DND-41 (cell line): ENCODE measurements around the gene GGCT.

Experiments used
- ATAC-seq: fragments of 200-7000 bp; cut with Tn5 transposase; 3 replicates; pipeline ENCODE4 v1.9.1; 2021; ENCODE audit warnings: low read depth; ENCODE audit not compliant: insufficient read depth
- DNase-seq: peaks from one replicate; pipeline ENCODE4 v3.0.0-alpha.2; 2020
- H2AFZ ChIP-seq: 2 replicates; pipeline ENCODE4 v1.6.0; 2012; ENCODE audit warnings: low read depth, low read length
- H3K27ac ChIP-seq: 2 replicates; pipeline ENCODE4 v1.5.1; 2012; ENCODE audit warnings: low read length, inconsistent platforms
- H3K27me3 ChIP-seq: fragments of 200-600 bp; sonication (generic); 2 replicates; pipeline ENCODE4 v1.6.0; 2012; ENCODE audit warnings: low read length, mild to moderate bottlenecking, inconsistent platforms; ENCODE audit not compliant: insufficient read depth, poor library complexity
- H3K36me3 ChIP-seq: 2 replicates; pipeline ENCODE4 v1.5.1; 2012; ENCODE audit warnings: low read length, inconsistent platforms; ENCODE audit not compliant: insufficient read depth
- H3K4me1 ChIP-seq: 2 replicates; pipeline ENCODE4 v1.5.1; 2012; ENCODE audit warnings: mild to moderate bottlenecking, low read length; ENCODE audit not compliant: insufficient read depth
- H3K4me2 ChIP-seq: 2 replicates; pipeline ENCODE4 v1.6.0; 2012; ENCODE audit warnings: mild to moderate bottlenecking, moderate library complexity, low read length, inconsistent platforms; ENCODE audit not compliant: insufficient read depth
- H3K4me3 ChIP-seq, 2 experiments: fragments of 200-600 bp in 1 of 2; shearing (Covaris generic) in 1 of 2; 2 replicates each; pipeline ENCODE4 v1.5.1; 2012 to 2016; ENCODE audit warnings: inconsistent platforms in 2 of 2, low read length in 2 of 2, mild to moderate bottlenecking in 2 of 2, low read depth in 1 of 2, moderate library complexity in 1 of 2
- H3K79me2 ChIP-seq: 2 replicates; pipeline ENCODE4 v1.6.0; 2012; ENCODE audit warnings: low read length, inconsistent platforms; ENCODE audit not compliant: insufficient read depth
- H3K9ac ChIP-seq: 2 replicates; pipeline ENCODE4 v1.6.0; 2012; ENCODE audit warnings: low read depth, mild to moderate bottlenecking, inconsistent platforms, low read length, moderate library complexity
- H3K9me3 ChIP-seq: 2 replicates; pipeline ENCODE4 v1.5.1; 2012; ENCODE audit warnings: low read length, moderate library complexity, mild to moderate bottlenecking, inconsistent platforms; ENCODE audit not compliant: insufficient read depth, severe bottlenecking
- H4K20me1 ChIP-seq: 2 replicates; pipeline ENCODE4 v1.6.0; 2012; ENCODE audit warnings: low read length; ENCODE audit not compliant: insufficient read depth
- EZH2 ChIP-seq: IDR thresholded peaks from 3 replicates; pipeline ENCODE4 v1.6.1; 2012; ENCODE audit warnings: borderline replicate concordance, low read depth, mild to moderate bottlenecking, moderate library complexity, low read length, inconsistent platforms; ENCODE audit not compliant: severe bottlenecking
- TF ChIP-seq, protein P1 (sequence below): IDR thresholded peaks from 2 replicates; pipeline ENCODE4 v1.5.1; 2012; ENCODE audit warnings: borderline replicate concordance, low read length, moderate library complexity, mild to moderate bottlenecking; ENCODE audit not compliant: poor library complexity, severe bottlenecking; ENCODE audit errors: extremely low read depth

The GGCT gene

GRCh38 chr7:30464231-30464671, 40.4 kb downstream of the GGCT start:
- Histone ChIP-seq H4K20me1 (peaks cover 16% of the 10 kb centered on the region), H3K4me1 (no peaks in the 10 kb centered on the region)
- ATAC-seq, result no peak

DNA sequence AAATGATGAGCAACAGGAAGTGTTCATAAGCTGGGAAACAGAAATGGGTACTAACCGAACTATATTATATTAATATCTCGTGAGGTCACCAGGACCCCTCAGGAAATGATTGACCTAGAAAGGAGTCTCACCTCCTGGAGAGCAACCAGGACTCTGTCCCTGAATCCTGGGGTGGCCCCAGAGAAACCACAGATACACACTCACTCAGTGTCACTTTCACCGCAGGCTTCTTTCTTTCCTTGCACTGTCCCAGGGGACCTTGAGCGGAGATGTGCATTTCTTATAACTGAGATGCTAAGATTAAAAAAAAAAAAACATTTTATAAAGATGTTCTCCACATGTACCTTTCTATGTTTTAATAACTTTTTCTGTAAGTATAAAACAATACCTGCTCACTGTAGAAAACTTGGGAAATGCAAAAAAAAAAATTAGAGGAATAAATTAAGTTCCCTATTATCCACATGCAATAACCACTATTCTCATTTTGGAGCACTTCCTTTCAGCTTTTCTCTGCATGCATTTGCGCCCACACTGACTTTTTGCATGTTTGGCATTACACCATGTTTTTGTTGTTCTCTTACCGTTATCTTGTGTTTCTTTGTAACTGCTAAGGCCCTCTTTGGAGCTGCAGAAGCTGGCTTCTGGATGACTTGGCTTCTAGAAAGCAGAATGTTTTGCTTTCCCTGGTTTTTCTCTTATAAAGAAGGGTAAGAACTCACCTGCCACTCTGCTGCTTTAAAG, 41.1 kb downstream of the GGCT start:
- Histone ChIP-seq H3K27ac (no peak overlapping the region), H3K4me2 (no peak overlapping the region), H3K79me2 (peaks cover 36% of the 10 kb centered on the region), H4K20me1 (peaks cover 16% of the 10 kb centered on the region), H2AFZ (no peak overlapping the region), H3K27me3 (no peaks in the 10 kb centered on the region), H3K36me3 (peaks cover 5% of the 10 kb centered on the region; the same call in 1 of the 2 replicates), H3K9ac (no peak overlapping the region), H3K4me3 (no peak overlapping the region), H3K4me1 (no peaks in the 10 kb centered on the region), H3K9me3 (no peaks in the 10 kb centered on the region)
- ATAC-seq (peak; percentile 44; the same call in 1 of the 3 replicates), DNase-seq (no peak)
- no peak for TF ChIP-seq EZH2
- TF ChIP-seq, protein P1, sequence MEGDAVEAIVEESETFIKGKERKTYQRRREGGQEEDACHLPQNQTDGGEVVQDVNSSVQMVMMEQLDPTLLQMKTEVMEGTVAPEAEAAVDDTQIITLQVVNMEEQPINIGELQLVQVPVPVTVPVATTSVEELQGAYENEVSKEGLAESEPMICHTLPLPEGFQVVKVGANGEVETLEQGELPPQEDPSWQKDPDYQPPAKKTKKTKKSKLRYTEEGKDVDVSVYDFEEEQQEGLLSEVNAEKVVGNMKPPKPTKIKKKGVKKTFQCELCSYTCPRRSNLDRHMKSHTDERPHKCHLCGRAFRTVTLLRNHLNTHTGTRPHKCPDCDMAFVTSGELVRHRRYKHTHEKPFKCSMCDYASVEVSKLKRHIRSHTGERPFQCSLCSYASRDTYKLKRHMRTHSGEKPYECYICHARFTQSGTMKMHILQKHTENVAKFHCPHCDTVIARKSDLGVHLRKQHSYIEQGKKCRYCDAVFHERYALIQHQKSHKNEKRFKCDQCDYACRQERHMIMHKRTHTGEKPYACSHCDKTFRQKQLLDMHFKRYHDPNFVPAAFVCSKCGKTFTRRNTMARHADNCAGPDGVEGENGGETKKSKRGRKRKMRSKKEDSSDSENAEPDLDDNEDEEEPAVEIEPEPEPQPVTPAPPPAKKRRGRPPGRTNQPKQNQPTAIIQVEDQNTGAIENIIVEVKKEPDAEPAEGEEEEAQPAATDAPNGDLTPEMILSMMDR, result no peak

More at GRCh38 chr7:30464231-30464671, 40.4 kb downstream of the GGCT start:
- Histone ChIP-seq H3K4me2 (no peak overlapping the region), H3K79me2 (peaks cover 40% of the 10 kb centered on the region), H2AFZ (no peak overlapping the region), H3K27me3 (no peaks in the 10 kb centered on the region), H3K27ac (no peak overlapping the region), H3K9ac (no peak overlapping the region), H3K4me3 (no peak overlapping the region), H3K9me3 (no peaks in the 10 kb centered on the region), H3K36me3 (peaks cover 5% of the 10 kb centered on the region; the same call in 1 of the 2 replicates)
- TF ChIP-seq, protein P1, result no peak
- TF ChIP-seq EZH2, result no peak
- no peak for DNase-seq

- no peaks in the 10 kb centered on the region for H3K4me1 ChIP-seq
- no peak overlapping the region for H3K4me3 ChIP-seq
- peaks cover 11% of the 10 kb centered on the region for H3K36me3 ChIP-seq
- ATAC-seq (no peak), DNase-seq (no peak)
- no peak overlapping the region for H3K27ac ChIP-seq
- H3K9ac ChIP-seq, result no peak overlapping the region
- no peak for TF ChIP-seq EZH2
- TF ChIP-seq, protein P1, result no peak
- H3K4me2 ChIP-seq, result no peak overlapping the region
- H3K79me2 ChIP-seq, result peaks cover 27% of the 10 kb centered on the region
- peaks cover 16% of the 10 kb centered on the region for H4K20me1 ChIP-seq
- H2AFZ ChIP-seq, result no peak overlapping the region
- no peaks in the 10 kb centered on the region for H3K9me3 ChIP-seq
- H3K27me3 ChIP-seq, result no peaks in the 10 kb centered on the region
These were observed 42.5 kb downstream of the GGCT start for GRCh38 chr7:30462179-30462578.
